HG03139 (cell line): ENCODE measurements around the gene IFITM1.

Experiments used
- ATAC-seq: cut with Tn5 transposase; IDR thresholded peaks from one replicate; pipeline ENCODE4 v1.9.1; 2021; ENCODE audit not compliant: unreplicated experiment

The IFITM1 gene

DNA sequence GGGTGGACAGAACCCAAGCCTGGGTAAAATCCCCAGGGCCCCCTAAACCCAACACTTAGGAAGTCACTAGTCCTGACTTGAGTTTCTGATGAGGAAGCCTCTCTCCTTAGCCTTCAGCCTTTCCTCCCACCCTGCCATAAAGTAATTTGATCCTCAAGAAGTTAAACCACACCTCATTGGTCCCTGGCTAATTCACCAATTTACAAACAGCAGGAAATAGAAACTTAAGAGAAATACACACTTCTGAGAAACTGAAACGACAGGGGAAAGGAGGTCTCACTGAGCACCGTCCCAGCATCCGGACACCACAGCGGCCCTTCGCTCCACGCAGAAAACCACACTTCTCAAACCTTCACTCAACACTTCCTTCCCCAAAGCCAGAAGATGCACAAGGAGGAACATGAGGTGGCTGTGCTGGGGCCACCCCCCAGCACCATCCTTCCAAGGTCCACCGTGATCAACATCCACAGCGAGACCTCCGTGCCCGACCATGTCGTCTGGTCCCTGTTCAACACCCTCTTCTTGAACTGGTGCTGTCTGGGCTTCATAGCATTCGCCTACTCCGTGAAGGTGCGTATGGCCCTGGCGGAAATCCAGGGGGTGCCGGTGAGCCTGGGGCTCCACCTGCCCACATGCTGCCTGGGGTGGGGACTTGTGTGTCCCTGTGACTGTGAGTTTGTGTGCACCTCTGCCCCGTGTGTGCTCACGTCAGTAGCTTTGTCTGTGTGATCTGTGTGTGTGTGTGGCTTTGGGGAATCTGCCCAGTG, at the start of gene IFITM1:
IFITM1 (plus strand) TSS at position 254 of the 767 bp plus-strand sequence; CDS start at position 385, 131 bp downstream.
- no peak for ATAC-seq

DNA sequence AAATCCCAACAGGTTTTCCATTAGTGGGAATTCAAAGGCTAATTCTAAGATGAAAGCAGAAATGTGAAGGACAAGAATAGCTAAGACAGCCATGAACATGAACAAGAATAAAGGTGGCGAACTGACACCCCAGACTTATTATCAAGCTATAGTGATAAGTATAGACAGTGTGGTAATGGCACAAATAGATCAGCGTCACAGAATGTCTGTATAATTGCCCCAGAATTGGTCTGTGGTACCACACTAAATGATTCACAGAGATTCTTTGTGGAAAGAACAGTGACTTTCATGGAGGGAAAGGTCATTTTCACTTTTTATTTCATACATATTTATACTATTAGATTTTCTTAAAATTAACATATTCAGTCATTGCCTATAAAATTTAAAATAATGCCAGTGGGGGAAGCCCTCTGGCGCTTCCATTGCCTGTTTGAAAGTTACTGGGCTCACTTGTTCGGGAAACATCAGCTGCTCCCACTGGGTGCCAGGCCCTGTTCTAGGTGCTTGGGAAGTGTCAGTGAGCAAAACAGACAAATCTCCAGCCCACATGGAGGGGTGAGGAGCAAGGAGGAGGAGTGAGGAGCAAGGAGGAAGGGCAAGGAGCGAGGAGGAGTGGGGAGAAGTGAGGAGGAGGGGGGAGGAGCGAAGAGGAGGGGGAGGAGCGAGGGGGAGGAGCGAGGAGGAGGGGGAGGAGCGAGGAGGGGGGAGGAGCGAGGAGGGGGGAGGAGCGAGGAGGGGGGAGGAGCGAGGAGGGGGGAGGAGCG, 47.0 kb upstream of the IFITM1 start:
- no peak for ATAC-seq

DNA sequence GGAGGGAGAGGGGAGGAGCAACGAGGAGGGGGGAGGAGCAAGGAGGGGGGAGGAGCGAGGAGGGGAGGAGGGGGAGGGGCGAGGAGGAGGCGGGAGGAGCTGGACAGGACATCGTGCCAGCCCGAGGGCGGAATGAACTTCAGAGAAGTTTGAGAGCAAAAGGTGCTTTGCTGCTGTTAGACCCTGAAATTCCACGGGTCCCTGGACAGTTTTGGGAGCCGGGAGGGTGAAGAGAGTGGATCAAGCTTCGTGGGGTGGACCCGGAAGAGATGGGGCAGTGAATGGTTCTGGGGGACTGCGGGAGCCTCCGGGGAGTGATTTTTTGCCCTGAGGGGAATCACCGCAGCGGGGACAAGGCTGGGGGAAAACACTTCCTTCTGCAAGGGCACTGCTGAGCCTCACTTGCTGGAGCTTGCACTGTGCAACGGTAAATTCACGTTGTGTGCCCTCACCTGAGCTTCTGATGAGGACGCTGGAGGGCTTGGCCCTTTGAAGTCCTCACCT, 46.3 kb upstream of the IFITM1 start:
- no peak for ATAC-seq

- ATAC-seq: peak; percentile 44
These were observed 45.1 kb upstream of the IFITM1 start for GRCh38 chr11:268716-269145.

GRCh38 chr11:269146-269890, 44.5 kb upstream of the IFITM1 start:
- peak; percentile 58 for ATAC-seq

DNA sequence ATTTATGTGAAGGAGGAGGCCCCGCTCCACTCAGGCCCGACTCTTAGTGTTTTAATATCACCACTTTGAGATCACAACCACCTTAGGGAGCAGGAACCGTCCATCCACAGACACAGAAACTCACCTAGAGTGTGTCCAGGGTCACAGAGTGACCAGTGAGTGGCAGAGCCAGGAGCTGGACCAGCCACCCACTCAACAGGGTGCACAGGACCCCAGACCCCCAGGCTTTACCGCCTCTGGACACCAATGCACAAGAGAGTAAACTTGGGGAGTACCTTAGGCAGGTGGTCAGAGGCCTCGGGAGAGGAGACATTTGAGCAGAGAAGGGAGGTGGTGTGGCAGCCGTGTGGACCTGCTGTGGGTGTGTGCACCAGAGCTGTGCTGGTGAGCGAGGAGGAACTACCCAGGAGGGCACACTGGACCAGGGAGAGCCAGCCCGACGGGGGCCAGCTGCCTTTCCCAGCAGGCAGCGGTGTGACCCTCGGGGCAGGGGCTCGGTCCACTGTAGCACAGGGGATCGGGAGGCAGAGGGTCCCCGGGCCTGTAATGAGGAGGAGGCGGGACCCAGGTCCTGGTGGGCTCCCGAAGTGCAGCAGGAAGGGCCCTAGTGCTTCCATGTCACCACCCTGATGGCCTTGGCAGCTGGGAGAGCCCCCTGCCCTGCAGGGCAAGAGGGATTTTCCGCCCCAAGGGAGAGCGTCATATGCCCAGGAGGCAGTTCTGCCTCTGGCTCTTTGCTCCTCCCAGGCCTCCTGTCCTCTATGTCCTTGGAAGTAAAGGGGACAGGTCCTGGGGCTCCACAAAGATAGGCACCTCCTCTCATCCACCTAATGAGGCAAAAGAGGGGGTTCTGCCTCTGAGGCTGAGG, 43.2 kb upstream of the IFITM1 start:
- ATAC-seq: no peak

DNA sequence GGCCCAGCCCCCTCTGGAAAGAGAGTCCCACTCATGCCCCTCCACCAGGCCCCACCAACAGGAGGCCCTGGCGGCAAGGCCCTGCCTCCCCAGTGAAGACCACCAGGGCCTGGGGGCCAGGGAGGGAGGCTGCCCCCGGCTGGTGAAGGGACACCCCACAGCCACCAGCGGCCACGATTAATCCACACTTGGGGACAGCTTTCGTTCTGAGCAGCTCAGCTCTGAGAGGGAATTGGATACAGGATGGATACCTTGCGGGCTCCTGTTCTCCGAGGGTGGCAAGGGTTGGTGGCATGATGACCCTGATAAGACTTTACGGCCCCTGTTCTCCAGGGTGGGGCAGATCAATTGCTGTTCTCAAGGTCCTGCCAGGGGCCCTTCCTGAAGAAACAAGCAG, 42.5 kb upstream of the IFITM1 start:
- no peak for ATAC-seq

DNA sequence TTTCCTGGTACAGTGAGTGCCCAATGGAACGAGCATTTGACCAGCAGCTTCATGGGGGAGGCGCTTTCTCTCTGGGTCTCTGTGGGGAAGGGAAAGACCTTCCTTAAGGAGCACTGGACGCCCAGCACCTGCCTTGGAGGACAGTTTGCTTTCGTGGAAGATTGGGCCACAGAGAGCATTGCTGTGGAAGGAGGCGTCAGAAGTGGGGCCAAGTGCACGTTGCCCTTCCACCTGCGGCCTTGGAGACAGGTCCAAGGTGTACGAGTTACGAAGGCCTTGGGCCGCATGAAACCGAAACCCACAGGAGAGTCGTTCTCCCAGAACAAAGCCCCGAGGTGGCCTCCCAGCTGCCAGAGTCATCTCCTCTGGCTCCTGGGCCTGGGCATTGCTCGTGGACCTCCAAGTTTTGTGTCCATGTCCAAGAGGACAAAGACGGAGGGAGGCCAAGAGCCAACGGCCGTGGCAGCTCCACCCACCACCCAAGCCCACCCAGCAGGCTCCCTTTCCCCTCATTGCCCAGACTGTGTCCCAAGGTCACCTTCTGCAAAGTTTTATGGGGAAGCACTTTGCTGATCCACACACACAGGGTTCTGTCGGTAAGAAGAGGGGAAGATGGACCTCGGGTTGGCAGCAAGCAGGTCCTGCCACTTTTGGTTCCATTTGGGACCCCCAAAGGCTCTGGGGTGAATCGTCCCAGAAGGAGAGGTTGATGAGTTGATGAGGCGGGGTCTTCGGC, 41.5 kb upstream of the IFITM1 start:
- no peak for ATAC-seq

DNA sequence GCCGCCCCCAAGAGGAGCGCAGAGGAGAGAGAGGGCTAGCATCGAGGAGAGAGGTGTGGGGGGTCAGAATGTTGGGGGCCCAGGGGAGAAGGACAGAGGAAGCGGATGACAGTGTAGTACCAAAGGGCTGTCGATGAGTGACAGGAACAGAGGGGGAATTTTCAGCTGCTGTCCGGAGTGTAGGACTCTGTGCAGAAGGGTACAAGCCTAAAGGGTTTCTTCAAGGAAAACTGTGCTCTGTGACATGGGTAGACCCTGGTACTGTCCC, 41.0 kb upstream of the IFITM1 start:
- ATAC-seq: no peak

GRCh38 chr11:276219-276618, 37.6 kb upstream of the IFITM1 start:
- ATAC-seq: no peak

DNA sequence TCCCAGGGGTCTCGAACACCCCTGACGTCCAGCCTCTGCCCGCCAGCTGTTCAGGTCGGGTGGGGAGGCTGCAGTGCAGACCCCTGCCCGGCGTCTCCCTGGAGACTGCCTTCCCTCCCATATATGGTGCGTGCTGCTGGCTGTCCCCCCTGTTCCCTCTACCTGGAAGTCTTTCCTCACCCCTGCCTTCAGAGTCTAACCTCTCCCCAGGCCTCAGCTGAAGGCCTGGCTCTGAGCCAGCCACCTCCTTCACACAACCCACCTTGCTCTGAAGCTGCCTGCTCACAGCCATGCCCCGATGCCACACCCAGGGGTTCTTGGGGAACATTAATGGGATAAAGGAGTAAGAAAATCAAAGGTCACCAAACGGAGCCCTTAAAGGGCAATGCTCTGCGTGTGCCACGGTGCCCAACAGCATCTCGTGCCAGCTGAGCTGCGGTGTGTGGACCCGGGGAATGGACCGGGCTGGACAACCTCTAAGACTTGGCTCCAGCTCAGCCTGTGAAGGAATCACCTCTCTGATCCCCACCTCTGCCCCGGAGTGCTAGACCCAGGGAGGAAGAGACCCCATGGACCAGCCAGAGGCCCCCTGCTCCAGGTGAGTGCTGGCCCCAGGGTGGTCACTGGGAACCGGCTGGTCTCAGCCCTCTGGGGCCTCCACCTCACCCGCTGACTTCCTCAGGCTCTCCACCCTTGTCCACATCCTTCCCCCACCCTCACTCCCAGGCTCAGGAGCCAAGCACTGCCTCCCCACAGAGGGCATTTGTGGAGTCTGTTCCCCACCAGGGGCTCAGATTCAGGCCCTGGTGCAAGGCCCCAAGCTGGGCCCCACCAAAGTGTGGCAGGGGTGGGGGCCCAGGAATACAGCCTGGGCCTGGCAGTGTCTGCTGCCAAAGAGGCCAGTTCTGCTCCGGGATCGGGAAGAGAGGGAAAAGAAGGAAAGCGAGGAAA, 35.6 kb upstream of the IFITM1 start, which contains the start of gene NLRP6:
NLRP6 (plus strand) TSS at position 407 of the 951 bp plus-strand sequence; CDS start at position 570, 163 bp downstream.
- no peak for ATAC-seq

GRCh38 chr11:279040-279965, 34.5 kb upstream of the IFITM1 start:
- no peak for ATAC-seq

DNA sequence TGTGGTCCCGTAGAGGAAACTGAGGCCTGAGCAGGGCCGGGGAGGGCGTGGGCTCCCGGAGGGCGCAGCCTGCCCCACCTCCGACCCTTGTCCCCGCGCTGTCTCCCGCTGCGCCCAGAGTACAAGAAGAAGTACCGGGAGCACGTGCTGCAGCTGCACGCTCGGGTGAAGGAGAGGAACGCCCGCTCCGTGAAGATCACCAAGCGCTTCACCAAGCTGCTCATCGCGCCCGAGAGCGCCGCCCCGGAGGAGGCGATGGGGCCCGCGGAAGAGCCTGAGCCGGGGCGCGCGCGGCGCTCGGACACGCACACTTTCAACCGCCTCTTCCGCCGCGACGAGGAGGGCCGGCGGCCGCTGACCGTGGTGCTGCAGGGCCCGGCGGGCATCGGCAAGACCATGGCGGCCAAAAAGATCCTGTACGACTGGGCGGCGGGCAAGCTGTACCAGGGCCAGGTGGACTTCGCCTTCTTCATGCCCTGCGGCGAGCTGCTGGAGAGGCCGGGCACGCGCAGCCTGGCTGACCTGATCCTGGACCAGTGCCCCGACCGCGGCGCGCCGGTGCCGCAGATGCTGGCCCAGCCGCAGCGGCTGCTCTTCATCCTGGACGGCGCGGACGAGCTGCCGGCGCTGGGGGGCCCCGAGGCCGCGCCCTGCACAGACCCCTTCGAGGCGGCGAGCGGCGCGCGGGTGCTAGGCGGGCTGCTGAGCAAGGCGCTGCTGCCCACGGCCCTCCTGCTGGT, 33.7 kb upstream of the IFITM1 start:
- no peak for ATAC-seq

GRCh38 chr11:280706-281485, 32.9 kb upstream of the IFITM1 start:
- no peak for ATAC-seq

DNA sequence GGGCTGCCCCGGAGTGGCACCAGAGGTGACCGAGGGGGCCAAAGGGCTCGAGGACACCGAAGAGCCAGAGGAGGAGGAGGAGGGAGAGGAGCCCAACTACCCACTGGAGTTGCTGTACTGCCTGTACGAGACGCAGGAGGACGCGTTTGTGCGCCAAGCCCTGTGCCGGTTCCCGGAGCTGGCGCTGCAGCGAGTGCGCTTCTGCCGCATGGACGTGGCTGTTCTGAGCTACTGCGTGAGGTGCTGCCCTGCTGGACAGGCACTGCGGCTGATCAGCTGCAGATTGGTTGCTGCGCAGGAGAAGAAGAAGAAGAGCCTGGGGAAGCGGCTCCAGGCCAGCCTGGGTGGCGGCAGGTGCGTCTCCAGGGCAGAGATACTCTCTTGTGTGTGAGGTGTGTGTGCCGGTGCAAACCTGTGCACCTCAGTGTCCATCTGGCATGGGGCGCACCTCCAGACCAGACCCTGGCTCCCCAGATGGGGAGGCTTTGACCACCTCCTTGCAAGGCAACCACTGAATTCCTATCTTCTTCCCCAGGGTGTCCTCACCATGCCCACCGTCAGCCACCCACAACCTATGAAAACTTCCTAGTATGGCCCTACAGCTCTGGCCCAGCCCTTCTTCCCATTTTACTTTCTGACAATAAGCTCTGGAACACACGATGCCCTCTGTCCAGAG, 32.2 kb upstream of the IFITM1 start:
- ATAC-seq: no peak

GRCh38 chr11:282171-282570, 31.7 kb upstream of the IFITM1 start:
- ATAC-seq: no peak
